Measurements from ENCODE around the gene DCTN4.

The DCTN4 gene

DNA sequence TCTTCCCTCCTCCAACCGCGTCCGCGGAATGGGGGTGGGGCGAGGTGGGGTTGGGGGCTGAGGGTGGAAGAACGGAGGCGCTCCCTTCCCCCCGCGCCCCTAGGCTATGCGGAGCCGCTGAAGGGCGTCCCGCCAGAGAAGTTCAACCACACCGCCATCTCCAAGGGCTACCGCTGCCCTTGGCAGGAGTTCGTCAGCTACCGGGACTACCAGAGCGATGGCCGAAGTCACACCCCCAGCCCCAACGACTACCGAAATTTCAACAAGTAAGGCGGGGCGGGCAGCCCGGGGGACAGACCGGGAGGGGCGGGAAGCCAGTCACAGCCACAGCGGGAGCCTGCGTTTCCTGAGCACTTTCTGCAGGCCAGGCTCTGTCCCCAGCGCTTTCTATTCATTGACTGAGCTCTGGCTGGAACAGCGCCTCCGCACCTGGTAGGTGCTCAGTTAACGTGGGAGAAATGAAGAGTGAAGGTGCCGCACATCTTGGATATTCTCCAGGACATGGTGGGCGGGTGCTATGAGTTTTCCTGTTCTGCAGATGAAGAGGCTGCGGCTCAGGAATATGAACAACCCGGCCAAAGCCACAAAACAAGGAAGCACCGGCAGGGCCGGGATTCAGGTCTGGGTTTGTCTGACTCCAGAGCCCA, 86.5 kb downstream of the DCTN4 start:
- DNase-seq (ENCODE audit: insufficient read length, low spot score) = no peak
- FAIRE-seq = no peak

DNA sequence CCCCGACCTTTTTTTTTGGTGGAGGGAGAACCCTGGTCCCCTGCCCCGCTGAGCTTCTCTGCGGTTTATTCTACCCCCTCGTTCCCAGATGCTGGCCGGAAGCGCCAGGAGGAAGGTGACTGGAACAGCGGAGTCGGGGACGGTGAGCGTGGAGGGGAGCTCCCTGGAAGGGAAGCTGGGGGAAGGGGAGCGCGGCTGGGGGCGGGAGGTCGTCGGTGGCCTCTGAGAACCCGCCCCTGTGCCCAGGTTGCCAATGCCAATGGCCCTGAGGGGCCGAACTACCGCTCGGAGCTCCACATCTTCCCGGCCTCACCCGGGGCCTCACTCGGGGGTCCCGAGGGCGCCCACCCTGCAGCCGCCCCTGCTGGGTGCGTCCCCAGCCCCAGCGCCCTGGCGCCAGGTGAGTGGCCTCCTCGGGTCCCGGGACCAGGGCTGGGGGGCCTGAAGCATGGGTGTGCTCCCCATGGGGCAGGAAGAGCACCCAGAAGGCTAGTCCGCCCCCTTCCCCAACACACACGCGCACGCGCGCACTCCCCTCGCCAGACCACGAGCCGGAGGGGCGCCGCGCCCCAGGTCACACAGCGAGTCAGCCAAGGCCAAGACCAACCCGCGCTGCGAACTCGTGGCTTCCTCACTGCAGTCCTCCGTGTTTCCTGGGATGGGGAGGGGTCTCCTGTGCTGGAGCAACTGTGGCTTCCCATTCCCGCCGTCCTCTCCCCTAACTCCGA, 87.1 kb downstream of the DCTN4 start:
- DNase-seq (ENCODE audit: insufficient read length, low spot score) = no peak
- no peak for FAIRE-seq

DNA sequence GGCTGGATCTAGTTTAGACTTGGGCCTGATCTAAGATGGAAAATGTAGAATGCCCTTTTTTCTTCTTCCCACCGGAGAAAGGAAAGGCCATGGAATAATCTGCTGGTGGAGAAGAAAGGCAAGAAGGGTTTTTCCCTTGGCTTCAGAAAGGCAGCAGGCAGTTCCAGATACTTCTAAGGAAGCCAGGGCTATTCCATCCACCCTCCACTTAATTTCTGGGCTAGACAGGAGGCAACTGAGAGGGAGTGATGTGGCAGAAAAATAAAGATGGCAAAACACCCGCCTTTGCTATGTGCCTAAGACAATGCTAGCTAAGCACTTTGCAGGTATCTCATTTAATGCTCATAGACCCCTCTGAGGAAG, 87.9 kb downstream of the DCTN4 start:
- DNase-seq (ENCODE audit: insufficient read length, low spot score) (no peak), FAIRE-seq (no peak)

DNA sequence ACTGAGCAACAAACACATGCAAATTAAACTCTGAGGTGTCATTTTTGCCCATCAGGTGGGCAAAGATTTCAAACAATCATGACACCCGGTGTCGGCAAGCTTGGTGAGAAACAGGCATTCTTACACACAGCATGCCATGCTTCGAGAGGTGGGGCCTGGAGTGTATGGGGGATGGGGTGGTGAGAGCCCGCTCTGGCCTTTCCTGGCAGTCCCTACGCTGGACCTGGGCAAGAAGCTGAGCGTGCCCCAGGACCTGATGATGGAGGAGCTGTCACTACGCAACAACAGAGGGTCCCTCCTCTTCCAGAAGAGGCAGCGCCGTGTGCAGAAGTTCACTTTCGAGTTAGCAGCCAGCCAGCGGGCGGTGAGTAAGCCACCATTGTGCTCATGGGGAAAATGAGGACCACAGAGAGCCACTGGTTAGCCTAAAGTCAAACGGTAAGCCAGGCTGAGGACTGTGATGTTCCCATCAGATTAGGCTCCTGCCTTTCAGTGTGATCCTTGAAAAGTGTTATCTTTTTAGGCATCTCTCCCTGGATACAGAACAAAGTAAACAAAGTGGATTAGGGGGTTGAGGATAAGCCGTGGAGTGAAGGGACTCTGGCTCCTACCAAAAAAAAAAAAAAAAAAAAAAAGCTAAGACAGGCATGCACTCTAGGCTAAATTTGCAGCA, 88.4 kb downstream of the DCTN4 start:
- DNase-seq (ENCODE audit: insufficient read length, low spot score) = no peak
- FAIRE-seq = no peak

DNA sequence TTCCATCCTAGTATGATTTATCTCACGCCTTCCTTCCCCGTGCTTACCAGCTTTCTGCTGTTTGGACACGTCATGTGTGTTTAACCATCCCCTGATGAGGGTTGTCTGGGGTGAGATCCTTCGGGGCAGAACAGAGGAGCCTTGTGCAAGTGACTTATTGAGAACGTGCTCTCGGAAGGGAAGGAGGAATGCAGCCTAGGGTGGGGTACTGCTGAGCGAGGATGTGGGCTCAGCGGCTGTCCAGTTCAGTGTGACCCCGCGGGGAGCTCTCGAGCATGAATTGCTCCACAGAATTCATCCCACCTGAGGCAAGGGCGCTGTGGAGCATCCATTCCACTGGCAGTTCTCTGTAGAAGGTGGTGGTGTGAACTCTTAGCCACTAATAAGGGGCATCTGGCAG, 93.8 kb downstream of the DCTN4 start:
- FAIRE-seq (no peak), DNase-seq (ENCODE audit: insufficient read length, low spot score) (no peak)

DNA sequence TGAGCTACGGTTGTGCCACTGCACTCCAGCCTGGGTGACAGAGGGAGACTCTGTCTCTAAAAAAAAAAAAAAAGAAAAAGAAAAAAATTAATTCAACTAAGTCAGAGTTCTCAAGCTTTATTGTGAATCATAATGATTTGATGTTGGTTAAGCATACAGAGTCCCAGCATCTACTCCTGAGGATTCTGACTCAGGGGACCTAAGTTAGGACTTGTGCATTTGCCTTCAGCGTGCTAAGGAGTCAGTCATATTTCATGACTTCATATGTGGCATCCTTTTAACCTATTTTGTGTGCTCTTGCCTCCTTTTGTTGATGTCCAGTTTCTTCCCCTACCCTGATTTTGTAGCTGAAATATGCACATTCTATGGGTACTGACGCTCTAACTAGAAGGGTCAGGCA, 94.9 kb downstream of the DCTN4 start:
- no peak for FAIRE-seq
- no peak for DNase-seq (ENCODE audit: insufficient read length, low spot score)

DNA sequence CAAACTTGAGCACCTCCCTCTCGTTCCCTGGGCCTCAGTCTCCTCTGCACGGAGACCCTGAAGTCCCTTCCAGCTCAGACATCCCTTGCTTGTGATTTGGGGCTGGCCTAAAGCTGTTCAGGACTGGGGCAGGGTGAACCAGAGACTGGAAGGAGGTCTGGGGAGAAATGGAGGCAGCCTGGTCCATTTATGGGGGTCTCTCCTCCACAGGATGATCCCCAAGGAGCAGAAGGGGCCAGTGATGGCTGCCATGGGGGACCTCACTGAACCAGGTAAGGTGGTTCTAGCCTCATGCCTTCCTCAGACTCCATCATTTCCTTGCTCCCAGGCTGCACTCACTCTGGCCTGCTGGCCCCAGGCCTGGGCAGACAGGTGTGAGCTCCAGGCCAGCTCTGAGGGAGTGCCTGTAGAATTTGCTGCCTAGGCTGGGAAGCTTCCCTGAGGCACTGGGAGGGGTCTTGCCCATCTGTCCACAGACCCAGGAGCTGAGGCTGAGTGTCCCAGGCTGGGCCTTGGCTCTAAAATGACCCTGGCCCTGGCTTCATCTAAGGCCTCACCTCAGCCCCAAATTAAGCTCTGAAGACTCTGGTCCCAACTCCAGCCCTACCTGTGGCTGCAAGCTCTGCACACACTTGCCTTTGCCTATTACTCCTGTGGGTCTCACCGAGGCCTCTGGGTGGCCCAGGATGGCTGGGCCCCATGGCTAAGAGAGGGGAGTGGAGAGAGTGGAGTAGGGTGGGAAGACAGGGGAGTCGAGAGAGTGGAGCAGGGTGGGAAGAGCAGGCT, 95.9 kb downstream of the DCTN4 start:
- DNase-seq (ENCODE audit: insufficient read length, low spot score) (no peak), FAIRE-seq (no peak)

DNA sequence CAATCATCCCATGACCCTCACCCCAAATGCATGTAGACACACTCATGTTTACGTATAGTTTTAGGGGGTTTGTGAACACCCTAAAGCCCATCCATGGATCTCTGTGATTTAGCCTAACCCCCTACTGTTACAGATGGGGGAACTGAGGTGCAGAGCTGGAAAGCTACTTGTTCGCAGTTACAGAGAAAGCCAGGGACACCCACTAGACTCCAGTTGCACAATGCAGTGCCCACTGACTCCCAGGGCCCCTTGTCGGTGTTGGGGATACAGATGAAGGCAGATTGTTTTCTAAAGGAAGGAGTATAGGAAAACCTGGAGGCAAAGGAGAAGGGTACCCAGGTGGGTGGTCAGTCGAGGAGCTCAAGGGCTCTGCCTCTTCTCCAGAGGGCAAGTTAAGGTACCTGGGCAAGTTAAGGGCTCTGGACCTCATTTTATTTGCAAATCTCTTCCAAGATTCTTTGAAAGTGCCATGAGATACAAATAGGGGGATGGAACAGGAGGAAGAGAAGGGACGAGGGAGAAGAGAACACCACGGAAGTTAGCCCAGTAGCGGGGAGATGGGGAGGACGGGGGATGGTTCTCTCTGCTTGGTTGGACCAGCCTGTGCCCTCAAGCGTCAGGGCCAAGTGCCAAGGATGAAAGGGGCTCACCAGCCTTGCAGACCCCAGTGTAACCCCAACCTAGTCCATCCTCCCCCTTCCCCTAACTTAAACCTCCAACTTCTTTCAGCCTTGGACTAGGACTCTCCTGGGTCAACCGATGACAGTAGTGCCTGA, 96.8 kb downstream of the DCTN4 start:
- DNase-seq (ENCODE audit: insufficient read length, low spot score) = no peak
- no peak for FAIRE-seq

DNA sequence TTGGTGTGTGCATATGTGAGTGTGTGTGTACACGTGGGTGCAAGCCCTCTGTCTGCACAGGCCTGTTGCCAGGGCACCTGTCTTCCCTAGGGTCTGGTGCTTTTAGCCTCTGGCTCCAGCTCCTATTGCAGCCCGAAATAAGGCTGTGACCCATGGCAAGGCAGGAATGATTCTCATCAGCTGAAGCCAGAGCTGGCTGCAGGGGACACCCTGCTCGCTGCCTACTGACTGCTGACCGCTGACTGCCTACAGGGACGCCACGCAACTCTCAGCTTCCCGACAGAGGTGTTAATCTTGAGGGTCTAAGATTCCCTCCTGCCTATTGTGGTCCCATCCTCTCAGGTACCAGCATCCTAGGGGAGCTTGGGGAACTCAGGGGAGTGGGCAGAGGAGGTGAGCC, 97.7 kb downstream of the DCTN4 start, which contains the start of gene MYOZ3:
TSS of gene MYOZ3 (plus strand) at position 166 of the 400 bp plus-strand sequence. CDS start 1,691 bp downstream, outside the sequence.
- no peak for FAIRE-seq

DNA sequence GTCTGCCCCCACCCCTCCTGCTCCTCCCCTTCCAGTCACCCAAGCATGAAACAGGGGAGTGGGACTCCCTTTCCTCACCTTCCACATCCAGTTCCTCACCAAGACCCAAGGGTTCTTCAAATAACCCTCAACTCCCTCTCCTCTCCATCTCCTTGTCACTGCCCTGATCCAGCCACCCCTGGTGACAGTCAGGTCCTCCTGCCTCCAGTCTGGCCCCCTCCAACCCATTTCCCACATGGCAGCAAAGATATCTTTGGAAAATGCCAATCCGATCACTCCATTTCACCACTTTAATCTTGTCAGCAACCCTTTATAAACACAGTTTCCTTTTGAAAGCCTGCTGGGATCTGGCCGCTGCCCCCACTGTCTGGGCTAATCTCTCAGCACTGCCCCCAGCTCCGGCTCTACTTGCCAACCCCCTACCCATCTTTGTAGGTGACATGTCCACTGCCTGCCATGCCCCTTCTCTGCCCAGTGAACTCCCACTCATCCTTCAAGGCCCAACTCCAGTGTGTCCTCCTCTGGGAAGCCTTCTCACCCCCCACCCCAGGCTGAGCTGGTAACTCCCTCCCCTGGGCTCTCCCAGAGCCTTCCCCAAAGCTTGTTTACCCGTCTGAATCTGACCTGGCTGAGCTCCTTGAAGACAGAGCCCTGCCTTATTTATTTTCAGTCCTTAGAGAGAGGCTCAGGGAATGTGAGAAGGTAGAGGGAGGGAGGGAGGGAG, 98.5 kb downstream of the DCTN4 start:
- DNase-seq (ENCODE audit: insufficient read length, low spot score) (no peak), FAIRE-seq (no peak)

More for the DNA sequence above, 97.7 kb downstream of the DCTN4 start, which contains the start of gene MYOZ3:
- no peak for DNase-seq (ENCODE audit: insufficient read length, low spot score)

DNA sequence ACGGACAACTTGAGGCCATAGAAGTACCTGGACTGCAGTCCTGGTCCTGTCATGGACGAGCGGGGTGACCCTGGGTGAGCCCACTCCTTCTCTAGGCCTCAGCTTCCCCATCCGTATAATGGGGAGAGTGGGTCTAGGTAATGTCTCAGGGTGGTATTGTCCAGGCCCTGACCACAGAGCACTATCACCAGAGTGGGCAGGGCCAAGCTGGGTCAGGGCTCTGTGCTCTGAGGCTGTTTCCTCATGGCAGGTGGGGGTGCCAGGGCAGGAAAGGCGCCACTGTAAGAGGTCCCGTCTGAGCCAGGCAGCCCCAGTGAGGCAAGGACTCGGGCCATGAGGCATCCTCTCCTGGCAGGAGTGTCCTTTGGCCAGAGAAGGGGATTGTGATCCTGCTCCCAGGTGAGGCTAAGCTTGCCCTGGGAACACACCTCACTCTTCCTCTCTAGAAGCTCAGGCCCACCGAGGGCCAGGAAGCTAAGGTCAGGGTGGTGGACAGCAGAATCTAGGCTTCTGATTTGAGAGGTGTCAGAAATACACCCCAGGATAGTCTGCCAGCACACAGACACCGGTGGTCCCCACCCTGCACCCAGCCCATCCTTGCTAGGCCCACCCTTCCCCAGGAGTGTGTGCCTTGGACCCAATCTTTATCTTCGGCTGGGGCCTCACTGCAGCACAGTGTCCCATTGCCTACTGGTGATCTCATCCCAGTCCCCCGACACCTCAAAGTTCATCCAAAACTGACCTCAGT, 99.3 kb downstream of the DCTN4 start:
- DNase-seq (ENCODE audit: insufficient read length, low spot score) (no peak), FAIRE-seq (no peak)

DNA sequence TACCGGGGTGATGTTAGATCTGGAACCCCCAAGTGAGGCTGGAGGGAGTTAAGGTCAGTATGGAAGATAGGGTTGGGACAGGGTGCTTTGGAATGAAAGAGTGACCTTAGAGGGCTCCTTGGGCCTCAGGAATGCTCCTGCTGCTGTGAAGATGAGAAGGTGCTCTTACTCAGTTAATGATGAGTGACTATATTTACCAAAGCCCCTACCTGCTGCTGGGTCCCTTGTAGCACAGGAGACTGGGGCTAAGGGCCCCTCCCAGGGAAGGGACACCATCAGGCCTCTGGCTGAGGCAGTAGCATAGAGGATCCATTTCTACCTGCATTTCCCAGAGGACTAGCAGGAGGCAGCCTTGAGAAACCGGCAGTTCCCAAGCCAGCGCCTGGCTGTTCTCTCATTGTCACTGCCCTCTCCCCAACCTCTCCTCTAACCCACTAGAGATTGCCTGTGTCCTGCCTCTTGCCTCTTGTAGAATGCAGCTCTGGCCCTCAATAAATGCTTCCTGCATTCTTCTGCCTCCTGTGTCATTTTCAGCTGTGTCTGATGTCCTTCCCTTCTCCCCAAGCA, 100.0 kb downstream of the DCTN4 start:
- DNase-seq (ENCODE audit: insufficient read length, low spot score) (no peak), FAIRE-seq (no peak)
